ENCODE data around the gene MPPED1.

DNA sequence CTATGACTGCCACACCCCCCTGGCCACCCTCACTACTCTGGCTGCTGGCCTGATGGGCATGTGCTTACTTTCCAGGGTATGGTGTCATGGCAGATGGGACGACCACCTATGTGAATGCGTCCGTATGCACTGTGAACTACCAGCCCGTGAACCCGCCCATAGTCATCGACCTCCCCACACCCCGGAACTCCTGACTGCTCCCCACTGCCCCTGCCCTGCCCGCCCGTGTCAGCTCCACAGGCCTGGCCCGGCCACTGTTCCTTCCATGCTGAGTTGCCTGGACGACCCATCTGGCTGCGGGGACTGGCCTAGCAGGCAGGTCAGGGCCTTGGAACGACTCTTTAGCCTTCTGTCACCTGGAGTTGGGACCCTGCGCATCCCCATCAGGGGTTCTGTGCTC is 93.6 kb downstream of the MPPED1 start:
- no peak for TF ChIP-seq YY1 (IDR thresholded peaks at IDR 0.05; ENCODE audit: low read depth)
- TF ChIP-seq, protein P1, sequence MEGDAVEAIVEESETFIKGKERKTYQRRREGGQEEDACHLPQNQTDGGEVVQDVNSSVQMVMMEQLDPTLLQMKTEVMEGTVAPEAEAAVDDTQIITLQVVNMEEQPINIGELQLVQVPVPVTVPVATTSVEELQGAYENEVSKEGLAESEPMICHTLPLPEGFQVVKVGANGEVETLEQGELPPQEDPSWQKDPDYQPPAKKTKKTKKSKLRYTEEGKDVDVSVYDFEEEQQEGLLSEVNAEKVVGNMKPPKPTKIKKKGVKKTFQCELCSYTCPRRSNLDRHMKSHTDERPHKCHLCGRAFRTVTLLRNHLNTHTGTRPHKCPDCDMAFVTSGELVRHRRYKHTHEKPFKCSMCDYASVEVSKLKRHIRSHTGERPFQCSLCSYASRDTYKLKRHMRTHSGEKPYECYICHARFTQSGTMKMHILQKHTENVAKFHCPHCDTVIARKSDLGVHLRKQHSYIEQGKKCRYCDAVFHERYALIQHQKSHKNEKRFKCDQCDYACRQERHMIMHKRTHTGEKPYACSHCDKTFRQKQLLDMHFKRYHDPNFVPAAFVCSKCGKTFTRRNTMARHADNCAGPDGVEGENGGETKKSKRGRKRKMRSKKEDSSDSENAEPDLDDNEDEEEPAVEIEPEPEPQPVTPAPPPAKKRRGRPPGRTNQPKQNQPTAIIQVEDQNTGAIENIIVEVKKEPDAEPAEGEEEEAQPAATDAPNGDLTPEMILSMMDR (IDR thresholded peaks at IDR 0.05): no peak
- no peak for TF ChIP-seq TCF12 (IDR thresholded peaks at IDR 0.05)
- TF ChIP-seq SIN3A (IDR thresholded peaks at IDR 0.05; ENCODE audit: borderline replicate concordance, low read depth, low read length): no peak
- no peak for TF ChIP-seq POLR2AphosphoS5 (IDR thresholded peaks at IDR 0.05; ENCODE audit: low read depth, low read length)
- no peak for TF ChIP-seq SMC3 (IDR thresholded peaks at IDR 0.05; ENCODE audit: low read depth, low read length)
